HFF-Myc (cell line): ENCODE data around the gene SPDYE16.
"Not testable (repeated sequence)": the region's sequence is repeated elsewhere in the genome, so short reads cannot be mapped to it uniquely, and the experiment has no call there.

Experiments
- DNase-seq: peaks from one replicate; pipeline ENCODE4 v3.0.0-alpha.2; 2011; ENCODE audit warnings: low read depth; ENCODE audit errors: extremely low read depth
- H3K4me3 ChIP-seq: replicated peaks from 2 replicates; pipeline ENCODE4 v1.5.1; 2011; ENCODE audit warnings: low read depth, mild to moderate bottlenecking, control low read depth, low read length
- CTCF ChIP-seq: IDR thresholded peaks from 2 replicates; pipeline ENCODE4 v1.5.1; 2012; ENCODE audit warnings: mild to moderate bottlenecking, low read depth, low read length, control low read depth; ENCODE audit errors: missing control alignments

The SPDYE16 gene

GRCh38 chr7:76506081-76506440 lies 37.0 kb downstream of the SPDYE16 start:
- no peak for TF ChIP-seq CTCF
- no peak for DNase-seq
- H3K4me3 ChIP-seq: no peak overlapping the region

DNA sequence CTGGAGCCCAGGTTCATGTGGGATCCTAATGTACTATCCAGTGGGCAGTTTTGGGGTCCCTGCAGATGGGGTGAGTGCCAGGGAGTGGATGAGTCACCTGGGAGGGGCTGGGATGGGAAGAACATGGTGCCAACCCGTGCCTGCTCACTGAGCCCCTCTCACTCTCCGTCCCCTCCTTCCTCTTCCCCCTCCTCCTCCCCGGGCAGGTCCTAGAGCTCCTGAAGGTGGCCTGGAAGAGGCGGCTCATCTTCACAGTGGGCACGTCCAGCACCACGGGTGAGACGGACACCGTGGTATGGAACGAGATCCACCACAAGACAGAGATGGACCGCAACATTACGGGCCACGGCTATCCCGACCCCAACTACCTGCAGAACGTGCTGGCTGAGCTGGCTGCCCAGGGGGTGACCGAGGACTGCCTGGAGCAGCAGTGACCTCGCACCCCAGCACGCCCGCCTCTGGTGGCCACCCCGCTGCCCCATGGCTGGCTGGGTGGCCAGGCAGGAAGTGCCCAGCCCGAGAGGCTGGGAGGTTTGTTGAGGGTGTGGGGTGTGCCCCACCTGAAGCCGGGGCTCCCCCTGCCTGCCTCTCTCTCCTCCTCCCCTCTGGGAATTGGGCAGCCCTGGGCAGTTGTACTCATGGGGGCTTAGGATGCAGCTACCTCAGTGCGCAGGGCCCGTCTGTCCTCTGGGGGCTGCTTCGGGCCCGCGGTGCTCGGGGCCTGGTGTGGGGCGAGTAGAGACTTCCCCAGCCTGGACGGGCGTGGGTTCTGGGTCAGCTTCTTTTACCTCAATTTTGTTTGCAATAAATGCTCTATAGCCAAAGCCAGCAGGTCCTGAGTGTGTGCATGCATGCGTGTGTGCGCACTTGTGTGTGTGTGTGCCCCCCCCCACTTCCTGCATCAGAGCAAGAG lies 37.7 kb downstream of the SPDYE16 start:
- no peak for DNase-seq
- H3K4me3 ChIP-seq: no peak overlapping the region
- TF ChIP-seq CTCF: no peak

- H3K4me3 ChIP-seq, DNase-seq: not testable (repeated sequence)
Observed at GRCh38 chr7:76504351-76505167, 38.5 kb downstream of the SPDYE16 start.

DNA sequence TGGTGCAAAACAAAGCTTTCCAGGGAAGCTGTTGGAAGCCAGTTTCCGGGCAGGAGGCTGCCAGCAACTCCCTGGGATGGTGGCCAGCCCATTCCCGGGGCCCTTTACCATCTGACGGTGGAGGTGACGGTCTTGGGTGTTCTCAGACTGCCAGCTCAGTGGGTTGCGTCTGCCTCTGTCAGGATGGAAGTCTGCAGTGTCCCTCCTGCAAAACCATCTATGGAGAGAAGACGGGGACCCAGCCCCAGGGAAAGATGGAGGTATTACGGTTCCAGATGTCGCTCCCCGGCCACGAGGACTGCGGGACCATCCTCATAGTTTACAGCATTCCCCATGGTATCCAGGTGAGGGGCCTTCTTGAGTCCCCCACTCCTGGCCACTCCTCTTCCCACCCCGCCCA lies 39.9 kb downstream of the SPDYE16 start:
- not testable (repeated sequence) for DNase-seq, H3K4me3 ChIP-seq

- not testable (repeated sequence) for DNase-seq, H3K4me3 ChIP-seq
Observed at GRCh38 chr7:76502836-76503235, 40.3 kb downstream of the SPDYE16 start.

DNA sequence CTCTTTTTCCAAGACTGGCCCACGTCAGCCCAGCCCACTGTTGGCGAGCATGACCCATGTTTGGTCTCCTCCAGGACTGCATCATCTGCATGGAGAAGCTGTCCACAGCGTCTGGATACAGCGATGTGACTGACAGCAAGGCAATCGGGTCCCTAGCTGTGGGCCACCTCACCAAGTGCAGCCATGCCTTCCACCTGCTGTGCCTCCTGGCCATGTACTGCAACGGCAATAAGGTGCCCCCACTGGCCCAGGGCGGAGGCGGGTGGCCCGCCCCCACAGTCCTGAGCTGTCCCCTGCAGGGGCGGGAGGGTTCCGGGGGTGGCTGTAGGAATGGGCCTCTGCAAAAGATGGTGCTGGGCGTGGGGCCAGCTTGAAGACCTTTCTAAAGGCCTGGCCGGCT lies 40.9 kb downstream of the SPDYE16 start:
- not testable (repeated sequence) for DNase-seq, H3K4me3 ChIP-seq

DNA sequence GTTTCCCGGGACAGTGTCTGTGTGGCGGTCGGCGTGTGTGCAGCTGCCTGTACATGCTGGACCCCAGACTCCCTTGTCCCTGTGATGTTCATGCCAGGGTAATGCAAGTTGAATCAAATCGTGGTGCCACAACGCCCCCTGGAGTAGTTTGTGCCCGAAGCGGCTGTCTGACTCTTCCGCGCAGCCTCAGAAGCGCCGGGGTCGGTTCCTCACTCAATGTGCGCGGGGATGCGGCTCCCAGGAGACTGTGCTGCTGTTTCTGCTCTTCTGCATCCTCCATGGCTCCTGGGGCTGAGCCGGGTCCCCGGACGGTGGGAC lies 43.2 kb downstream of the SPDYE16 start:
- not testable (repeated sequence) for H3K4me3 ChIP-seq, DNase-seq

- H3K4me3 ChIP-seq, DNase-seq: not testable (repeated sequence)
Observed at GRCh38 chr7:76499201-76499923, 43.7 kb downstream of the SPDYE16 start.

DNA sequence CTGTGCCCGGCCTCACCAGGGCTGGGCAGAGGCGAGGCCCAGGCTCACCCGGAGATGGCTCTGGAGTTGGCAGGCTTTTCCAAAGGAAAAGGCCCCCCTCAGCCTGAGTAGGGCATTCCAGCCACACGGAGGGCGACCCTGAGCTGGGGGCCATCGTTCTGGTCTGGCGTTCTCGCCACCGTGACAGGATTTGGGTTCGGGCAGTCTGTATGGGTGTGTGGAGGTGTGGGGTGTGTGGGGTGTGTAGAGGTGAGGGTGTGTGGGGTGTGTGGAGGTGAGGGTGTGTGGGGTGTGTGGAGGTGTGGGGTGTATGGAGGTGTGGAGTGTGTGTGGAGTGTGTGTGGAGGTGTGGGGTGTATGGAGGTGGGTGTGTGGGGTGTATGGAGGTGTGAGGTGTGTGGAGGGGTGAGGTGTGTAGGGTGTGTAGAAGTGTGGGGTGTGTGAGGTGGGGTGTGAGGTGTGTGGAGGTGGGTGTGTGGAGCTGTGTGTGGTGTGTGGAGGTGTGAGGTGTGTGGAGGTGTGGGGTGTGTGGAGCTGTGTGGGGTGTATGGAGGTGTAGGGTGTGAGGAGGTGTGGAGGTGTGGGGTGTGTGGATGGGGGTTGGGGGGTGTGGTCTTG lies 44.4 kb downstream of the SPDYE16 start:
- not testable (repeated sequence) for DNase-seq, H3K4me3 ChIP-seq

DNA sequence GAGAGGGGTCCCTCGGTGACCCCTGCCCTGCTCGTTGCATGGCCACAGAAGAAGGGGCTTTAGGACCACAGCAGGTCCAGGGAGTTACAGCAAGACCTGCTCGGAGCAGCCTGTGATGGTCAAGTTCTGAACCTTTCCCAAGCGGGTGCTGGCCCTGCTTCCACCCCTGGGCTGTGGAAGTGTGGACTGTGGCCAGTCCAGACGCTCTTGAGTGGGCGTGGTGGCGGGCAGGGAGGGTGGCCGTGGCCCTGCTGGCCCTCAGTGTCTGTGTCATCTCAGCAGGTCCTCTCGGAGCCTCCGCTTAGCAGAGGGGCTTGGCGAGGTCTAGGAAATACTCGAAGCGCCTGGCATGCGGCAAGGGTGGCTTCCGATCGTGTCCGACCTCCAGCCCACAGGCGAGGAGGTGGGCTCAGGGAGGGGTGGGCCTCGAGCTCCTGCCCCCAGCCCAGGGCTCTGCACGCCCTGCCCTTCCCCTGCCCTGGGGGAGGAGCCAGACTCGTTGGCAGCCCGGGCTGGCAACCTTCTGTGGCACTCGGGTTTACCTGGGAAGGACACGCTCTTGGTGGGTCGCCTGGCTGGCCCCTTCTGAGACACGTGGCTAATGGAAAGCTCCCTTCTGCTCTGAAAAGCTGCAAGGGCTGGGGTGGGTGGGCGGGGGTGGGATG lies 45.0 kb downstream of the SPDYE16 start:
- H3K4me3 ChIP-seq, DNase-seq: not testable (repeated sequence)

GRCh38 chr7:76495717-76496116 lies 47.4 kb downstream of the SPDYE16 start:
- not testable (repeated sequence) for DNase-seq, H3K4me3 ChIP-seq

DNA sequence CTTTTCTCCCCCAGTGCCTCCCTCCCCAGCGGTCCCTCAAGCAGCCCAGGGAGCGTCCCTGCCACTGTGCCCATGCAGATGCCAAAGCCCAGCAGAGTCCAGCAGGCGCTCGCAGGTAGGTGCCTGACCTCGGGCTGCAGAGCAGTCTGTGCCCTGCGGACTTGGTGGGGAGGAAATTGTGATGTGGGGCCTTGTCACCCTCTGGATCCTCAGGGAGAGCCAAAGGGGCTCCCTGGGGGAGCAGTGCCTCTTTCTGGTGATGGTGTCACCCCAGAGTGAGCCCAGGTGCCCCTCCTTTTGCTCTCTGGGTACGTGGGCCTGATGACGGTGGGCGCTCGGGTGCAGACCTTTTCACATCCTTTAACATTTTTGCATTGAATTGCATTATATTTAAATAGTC lies 51.0 kb downstream of the SPDYE16 start:
- H3K4me3 ChIP-seq, DNase-seq: not testable (repeated sequence)

DNA sequence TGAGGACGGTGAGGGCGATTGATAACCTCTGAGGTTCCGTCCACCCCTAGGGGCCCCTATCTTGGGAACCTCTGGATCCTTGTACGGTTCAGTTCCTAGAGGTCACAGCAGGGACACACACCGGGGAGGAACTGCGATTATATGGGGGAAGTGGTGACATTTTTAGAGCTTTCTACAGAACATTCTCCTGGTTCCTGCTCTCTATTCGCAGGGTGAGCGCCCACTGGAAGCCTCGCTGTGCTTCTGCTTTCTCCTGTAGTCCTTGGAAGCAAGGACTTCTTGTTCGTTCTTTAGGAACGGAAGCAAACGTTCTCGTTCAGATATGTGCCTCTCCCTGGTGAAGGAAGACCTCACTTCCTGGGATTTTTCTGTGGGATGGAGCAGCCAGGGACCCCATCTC lies 55.1 kb downstream of the SPDYE16 start:
- DNase-seq, H3K4me3 ChIP-seq: not testable (repeated sequence)

GRCh38 chr7:76486618-76487017 lies 56.5 kb downstream of the SPDYE16 start:
- not testable (repeated sequence) for DNase-seq, H3K4me3 ChIP-seq
